HG02981 (cell line): ENCODE measurements around the gene UPK3A.

ENCODE experiments used
- ATAC-seq: cut with Tn5 transposase; IDR thresholded peaks from one replicate; pipeline ENCODE4 v1.9.1; 2021; ENCODE audit warnings: mild to moderate bottlenecking, moderate library complexity; ENCODE audit not compliant: unreplicated experiment

UPK3A gene

DNA sequence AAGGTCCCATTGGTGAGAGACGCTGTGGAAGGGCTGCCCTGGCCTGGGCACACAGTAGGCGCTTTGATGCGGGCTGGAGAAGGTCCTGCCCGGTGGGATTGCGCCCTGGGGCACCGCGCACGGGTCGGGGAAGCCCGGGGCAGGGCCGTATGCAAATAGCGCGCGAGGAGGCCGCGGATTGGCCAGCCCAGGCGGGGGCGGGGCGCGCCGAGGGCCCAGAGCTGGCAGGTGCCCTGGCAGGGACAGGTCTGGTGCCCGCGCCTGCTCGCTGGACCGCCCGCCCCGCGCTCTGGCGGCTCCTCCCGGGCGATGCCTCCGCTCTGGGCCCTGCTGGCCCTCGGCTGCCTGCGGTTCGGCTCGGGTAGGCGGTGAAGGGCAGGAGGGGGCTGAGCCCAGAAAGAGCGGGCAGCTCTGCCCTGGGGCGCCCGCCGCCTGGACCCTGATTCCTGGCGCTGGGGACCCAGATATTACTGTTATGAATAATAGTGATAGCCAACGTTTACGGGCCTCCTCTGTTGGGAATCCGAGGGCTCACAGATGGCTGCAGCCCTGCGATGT is at the start of gene UPK3A:
UPK3A (plus strand) TSS at position 245 of the 558 bp plus-strand sequence; CDS start at position 310, 65 bp downstream.
- ATAC-seq, result no peak

DNA sequence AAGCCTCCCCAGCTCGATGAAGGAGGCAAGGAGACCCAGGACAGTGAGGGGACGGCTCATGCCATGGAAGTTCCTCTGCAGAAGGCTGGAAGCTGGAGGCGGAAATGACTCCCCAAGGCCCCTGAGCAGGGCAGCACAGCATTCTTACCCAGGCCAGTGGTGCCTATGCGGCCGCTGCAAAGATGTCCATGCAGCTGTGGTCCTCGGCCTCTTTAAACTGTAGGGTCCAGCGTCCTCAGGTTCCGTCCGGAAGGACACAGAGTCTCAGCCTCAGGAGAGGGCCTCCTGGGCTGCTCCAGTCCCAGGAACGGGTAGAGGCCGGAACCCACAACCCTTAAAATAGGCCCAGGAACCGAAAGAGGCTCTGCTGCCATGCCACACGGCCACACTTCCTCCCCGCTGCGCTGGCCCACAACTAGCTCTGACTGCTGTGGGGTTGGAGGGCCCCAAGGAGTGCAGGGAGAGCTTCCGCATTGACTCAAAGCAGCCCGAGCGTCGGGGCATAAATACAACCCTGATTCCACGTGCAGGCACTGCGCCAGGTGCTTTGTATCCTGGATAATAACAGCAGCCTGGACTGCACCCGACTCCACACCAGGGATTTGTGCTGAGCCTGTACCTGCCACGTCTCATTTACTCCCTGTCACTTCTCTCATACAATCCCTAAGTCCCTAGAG is 49.5 kb upstream of the UPK3A start:
- peak; percentile 71 for ATAC-seq

DNA sequence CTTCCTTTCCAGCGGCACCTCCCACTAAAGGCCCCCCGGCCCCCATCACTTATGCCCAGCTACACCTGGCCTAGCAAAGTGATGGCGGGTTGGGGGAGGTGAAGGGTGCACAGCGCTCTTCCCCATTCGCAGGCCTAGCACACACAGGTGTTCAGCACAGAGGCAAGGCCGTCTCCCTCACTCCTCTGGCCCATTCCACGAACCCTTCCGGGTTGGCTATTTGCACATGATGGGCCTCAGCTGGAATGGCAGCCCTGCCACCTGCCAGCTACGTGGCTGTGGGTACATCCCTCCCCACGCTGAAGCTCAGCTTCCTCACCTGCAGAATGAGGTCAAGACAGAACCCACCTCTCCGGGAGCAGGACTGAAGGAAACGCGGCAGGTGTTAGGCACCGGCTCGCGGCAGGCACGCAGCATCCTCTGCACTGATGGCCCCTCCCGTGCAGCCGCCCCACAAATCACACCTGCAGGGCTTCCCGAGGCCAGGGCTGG is 48.9 kb upstream of the UPK3A start:
- ATAC-seq, result no peak

DNA sequence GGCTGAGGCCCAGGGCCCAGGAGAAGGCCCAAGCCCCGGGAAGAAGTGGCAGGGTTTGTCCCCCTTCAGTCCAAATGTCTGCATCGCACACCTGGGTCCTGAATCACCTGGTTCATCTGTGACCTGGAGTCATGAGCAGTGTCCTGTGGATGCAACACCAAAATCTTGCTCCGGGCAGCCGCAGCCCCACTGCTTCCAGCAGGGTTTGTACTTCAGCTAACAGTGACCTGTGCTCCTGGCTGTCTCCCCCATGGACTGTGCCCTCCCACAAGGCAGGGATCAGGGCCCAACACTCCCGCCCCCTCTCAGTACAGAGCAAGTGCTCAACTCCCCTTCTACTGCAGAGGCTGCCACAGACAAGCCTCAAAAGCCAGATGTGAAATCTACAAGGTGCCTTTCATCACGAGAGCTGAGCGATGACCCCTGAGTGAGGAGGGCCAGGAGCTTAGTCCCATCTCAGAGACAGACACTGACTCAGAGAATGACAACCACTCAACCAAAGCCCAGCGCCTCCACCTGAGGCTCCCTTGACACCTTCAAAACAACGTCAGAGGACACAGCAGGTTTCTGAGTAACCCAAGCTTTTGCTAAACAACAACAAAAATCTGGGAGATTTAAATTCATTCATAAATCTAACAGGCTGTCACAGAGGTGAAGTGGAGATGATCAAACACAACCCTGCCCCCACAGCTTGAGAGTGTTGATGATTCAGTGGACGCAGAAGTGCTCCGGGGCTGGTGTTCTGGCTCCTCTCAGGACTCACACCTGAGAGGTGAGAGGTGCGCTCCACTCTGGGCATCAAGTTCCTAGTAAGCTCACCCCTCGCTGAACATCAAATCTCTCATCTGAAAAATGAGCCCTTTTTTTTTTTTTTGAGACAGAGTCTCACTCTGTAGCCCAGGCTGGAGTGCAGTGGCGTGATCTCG is 47.4 kb upstream of the UPK3A start:
- ATAC-seq, result no peak

DNA sequence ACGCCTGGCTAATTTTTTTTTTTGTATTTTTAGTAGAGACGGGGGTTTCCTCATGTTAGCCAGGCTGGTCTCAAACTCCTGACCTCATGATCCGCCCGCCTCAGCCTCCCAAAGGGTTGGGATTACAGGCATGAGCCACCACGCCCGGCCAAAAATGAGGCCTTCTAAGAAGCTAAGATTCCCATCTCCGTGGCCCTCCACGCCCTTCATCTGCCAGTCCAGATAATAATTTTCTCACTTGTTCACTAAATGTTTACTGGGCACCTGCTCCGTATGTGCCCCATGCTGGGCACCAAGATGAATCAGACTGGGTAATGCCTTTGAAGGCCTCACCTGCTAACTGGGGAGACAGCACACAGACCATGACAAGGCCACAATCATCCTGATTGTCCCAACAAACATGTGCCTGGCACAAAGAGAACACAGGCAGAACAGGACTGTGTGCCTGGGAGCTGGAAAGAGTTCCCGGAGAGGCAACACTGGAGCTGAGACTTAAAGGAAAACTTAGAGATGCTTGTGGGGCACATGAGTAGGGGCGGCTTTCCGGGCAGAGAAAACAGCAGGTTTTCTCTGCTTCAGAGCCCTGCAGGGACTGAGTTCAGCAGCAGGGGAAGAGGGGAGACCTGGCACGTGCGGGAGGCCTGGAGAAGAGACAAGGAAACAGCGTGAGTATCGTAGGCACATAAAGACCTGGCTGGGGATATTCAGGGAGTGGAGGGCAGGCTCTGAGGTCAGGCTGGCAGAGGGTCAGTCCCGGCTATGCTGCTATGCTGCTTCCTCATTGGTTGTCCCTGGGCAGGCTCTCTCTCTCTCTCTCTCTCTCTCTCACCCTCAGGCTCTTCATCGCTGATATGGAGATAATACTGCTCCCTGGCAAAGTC is 46.4 kb upstream of the UPK3A start:
- no peak for ATAC-seq

DNA sequence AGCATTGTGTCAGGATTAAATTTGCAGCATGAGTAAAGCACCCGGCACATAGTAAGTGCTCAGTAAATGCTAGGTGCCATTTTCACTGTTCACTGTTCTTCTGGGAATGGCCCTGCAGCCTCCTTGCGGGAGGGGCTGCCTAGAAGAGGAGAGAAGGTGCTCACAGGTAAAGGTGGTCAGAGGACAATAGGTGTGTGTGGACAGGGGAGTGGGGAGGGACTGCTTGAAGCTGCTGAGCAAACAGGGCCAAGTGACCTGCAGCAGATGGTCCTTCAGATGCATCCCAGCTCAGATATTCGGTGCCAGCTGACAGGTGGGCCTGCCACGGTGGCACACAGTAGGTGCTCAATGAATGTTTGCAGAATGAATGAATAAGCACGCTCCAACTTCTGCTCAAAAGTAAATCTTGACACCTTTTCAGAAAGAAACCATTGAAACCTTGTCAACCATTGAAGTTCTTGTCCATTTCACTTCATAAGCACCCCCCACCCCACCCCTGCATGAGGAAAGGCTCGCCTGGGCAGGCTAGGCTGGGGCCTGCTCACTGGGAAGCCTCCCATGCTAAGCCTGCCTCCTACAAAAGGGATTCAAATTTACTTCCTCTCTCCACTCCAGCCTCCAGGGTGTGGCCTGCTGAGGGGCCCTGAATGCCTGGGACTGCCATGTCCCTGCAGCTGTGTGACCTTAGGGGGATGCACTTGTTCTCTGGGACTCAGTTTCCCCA is 45.6 kb upstream of the UPK3A start:
- ATAC-seq, result no peak

DNA sequence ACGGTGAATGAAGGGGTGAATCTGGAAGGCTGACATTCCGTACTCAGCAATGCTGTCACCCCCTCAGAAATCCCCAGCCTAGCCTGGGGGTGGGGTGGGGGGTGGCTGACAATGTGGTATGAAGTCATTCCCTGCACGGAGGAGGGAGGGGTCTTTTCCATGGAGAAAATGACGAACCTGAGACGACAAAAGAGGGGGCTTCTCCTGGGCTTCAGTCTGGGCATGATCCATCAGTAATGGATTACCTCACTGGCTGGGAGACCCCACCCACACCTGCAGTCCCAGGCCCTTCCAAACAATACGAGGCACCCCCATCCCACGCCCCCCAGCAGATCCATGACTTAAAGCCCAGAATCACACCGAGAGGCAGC is 45.1 kb upstream of the UPK3A start:
- ATAC-seq, result no peak

DNA sequence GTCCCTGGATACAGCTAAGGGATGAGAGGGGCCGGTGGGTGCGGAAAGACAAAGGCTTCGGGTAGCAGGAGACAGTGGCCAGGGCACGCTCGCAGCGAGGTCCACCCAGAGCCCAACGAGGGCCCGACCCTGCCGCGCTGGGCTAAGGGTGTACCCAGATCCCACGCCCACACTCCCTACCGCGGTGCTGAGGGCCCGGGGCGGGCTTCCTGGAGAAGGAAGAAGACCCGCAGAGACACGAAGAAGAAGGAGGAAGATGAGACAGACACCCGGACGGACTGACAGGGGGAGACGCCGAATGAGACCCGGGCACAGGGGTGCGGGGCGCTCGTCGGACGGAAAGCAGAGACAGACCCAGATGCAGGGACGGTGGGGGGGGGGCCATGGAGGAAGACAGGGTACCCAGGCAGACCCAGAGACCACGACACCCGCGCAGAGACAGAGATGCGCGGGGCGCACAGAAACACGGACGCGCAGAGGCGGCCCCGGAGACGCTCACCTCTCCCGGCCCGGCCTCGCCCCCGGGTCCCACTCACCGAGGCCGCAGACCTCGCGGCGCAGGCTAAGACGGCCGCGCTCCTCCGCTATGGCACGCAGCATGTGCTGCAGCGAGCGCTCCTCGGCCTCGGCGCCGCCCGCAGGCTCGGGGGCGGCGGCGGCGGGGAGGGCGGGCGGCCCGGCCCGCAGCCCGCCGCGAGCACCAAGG is 44.5 kb upstream of the UPK3A start:
- ATAC-seq, result peak; percentile 22

DNA sequence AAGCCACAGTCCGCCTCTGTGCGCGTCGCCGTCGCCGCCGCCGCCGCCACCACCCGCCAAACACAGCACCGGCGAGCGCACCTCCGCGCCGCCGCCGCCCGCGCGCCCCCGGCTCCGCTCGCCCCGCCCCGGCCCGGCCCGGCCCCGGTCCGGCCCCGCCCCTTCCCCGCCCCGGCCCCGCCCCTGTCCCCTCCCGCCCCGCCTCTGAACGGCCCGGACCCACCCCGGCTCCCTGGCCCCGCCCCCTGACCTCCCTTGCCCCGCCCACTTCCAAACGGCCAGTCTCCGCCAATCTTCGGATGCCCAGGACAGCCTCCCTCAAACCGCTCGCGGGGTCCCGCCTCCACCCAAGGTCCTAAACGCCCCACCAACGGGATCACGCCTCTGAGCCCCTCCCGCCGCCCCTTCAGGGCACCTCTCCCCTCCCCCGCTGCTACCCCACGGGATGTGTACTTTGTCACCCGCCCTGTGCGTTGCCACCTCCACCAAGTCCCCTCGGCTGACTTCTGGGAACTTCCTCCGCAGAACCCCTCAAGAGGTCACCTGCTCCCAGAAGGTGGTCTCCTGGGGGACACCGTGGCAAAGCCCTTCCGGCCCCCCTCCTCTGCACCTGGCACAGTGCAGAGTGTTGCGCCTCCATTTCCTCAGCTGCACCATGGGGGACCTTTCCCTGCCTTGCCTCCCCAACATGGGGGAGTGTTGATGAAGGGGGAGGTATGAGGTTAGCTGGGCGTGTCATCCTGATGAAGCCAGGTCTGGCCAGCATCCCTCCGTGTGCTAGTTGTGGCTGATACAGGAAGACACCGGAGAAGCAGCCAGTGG is 43.7 kb upstream of the UPK3A start, which contains the start of gene KIAA0930:
KIAA0930 (minus strand) TSS at position 85 of the 822 bp plus-strand sequence. CDS start 191 bp downstream, outside the sequence.
- ATAC-seq, result peak; percentile 47

DNA sequence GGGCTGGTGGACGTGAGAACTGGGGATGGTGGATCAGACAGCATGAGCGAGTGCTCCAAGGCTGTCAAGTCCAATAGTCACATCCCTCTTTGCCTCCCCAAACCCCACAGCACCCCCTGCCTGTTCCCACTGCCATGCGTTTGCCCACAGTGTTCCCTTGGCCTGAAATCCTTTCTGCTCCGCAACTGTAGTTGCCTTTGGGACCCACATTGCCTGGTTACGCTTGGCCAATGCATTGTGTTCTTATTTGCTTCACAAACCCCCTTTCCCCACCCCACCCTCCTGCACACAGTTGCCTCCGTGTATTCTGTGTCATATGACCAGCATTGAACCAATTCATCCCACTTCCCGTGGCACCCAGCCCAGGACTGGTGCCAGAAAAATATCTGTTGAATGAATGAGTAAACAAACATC is 42.0 kb upstream of the UPK3A start:
- ATAC-seq, result no peak

DNA sequence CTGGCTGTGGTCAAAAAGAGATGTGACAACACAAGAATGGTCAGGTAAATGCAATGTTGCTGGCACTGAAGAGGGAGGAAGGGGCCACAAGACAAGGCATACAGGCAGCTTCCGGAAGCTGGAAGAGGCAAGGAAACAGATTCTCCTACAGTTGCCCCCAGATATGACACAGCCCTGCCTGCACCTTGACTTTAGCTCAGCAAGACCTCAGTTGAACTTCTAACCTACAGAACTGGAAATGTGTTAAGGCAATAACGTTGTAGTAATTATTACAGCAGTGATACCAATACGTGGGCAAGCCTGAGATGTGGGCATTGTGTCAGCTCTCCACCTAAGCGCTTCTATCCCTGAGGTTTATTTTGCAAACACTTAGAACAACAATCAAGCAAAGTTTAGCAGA is 39.8 kb upstream of the UPK3A start:
- ATAC-seq, result no peak

DNA sequence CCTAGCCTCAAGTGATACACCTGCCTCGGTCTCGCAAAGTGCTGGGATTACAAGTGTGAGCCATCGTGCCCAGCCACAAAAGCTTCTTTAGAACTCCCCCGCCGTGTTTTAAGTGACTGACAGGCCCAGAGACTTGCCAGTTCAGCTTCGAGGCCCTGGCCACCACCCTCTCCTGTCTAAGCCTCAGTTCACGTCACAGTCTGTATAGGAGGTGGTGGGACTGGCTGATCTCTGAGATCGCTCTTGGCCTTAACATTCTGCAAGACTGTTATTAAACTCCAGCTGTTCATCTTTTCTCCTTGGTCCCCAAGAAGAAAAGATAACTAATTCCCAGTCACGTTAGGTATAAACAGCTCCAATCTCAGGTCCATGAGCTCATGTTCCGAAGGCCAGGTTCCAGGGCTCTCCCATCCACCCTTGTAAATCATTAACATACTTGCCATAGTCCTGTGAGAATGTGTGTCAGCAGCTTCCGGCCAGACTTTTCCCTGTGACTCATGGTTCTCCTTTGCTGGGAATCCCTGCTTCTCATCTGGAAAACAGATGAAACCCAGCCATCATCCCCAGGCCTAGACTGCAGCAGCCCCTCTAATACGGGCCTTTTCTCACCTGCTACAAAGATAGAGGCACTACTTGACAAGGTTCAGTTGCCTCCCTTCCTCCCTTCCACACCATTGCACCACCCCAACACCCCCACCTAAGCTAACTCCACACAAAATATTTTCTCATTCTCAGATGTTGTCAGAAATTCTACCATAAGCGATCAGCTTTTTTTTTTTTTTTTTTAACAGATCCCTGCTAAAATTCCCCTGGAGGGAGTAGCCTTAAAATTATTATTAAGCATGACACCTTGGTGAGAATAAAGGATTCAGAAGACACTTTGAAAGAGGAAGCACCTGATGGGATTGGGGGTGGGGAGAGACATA is 38.4 kb upstream of the UPK3A start:
- no peak for ATAC-seq

DNA sequence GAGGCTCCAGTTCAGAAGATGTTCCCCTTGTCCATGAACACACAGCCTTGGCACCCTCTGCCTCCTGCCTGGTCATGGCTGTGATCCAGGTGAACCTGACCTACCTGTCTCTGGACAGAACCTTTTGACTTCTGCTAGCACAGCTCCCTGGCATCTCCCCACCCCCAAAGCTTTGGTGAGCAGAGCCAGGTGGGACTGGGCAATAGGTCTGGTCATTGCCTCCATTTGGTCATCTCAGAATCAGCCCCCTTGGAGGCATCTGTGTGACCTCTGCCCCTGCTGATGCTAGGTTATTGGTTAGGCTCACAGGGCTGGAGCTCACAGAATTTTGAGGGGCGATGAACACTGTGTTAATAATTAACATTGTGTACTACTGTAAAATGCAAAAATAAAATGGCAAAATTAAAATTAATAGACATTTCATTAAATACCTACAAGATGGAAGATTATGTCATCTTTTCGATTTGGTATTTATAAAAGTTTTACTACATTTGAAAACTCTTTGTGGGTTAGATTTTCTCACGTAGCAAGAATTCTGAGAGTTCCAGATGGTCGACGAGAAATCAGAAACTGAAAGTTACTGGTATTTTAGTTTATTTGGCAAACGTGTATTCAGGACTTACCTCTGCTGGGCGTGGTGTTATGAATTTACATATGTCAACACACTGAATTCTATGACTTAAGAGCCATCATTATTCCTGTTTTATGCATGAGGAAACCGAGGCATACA is 35.8 kb upstream of the UPK3A start:
- ATAC-seq, result peak; percentile 61

DNA sequence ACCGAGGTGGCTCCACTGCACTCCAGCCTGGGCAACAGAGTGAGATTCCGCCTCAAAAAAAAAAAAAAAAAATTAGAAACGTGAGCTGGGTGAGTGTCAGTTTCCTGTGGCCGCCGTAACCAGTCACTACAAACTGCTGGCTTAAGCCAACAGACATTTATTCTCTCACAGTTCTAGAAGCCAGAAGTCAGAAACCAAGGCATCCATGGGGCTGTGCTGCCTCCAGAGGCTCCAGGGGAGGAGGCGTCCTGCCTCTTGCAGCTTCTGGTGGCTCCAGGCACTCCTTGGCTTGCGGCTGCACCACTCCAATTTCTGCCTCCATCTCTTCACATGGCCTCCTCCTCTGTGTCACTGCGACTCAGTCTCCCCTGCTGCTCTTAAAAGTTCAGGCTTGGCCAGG is 32.9 kb upstream of the UPK3A start:
- no peak for ATAC-seq

DNA sequence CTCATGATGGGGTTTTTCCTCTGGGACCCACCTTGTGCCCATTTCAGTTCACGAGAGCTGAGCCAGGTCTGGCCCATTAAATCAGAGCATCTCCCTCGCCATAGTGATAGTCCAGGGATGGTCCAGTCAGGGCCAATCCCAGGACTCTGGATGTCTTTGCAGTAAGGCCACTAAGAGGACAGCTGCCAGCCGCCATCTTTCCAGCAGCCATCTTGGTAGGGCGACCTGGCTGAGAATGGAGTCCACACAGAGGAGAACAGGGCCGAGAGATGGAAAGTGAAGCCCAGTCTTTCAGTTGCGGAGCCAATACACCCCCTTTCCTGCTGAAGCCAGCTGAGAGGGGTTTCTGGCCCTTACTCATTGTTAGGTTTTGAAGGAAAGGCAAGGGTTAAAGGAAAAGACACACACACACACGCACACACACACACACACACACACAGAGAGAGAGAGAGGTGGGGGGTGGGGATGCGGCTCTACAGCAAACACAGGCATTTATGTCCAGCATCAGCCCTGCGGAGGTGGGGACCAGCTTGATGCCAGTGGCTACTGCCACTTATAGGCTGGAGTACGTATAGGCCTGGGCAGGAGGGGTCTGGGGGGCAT is 31.6 kb upstream of the UPK3A start:
- no peak for ATAC-seq

DNA sequence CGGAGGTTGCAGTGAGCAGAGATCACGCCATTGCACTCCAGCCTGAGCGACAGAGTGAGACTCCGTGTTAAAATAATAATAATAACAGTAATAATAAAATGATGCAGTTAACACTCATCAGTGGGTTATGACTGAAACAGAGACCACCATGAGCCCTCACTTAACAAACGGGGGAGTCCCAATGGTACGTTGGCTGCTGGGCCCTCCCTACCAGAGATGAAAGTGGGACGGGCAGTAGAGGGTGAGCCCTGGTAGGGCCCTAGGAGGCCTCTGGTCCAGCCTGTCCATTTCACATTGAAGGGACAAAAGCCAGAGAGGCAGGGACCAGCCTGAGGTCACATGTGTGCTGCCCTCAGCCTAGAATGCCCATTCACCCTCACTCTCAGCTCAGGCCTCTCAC is 30.4 kb upstream of the UPK3A start:
- ATAC-seq, result no peak
